GM20000 (cell line): ENCODE data around the gene TRIM37.

ENCODE experiments used
- DNase-seq: peaks from one replicate; pipeline ENCODE4 v3.0.0; 2012; ENCODE audit warnings: low spot score
- TF ChIP-seq, protein P1 (sequence below): IDR thresholded peaks from 2 replicates; pipeline ENCODE4 v1.5.1; 2012; ENCODE audit warnings: mild to moderate bottlenecking, control low read depth; ENCODE audit errors: extremely low read depth, missing control alignments

Gene TRIM37

GRCh38 chr17:59129814-59130213 lies 23.1 kb upstream of the TRIM37 start:
- DNase-seq, result no peak

DNA sequence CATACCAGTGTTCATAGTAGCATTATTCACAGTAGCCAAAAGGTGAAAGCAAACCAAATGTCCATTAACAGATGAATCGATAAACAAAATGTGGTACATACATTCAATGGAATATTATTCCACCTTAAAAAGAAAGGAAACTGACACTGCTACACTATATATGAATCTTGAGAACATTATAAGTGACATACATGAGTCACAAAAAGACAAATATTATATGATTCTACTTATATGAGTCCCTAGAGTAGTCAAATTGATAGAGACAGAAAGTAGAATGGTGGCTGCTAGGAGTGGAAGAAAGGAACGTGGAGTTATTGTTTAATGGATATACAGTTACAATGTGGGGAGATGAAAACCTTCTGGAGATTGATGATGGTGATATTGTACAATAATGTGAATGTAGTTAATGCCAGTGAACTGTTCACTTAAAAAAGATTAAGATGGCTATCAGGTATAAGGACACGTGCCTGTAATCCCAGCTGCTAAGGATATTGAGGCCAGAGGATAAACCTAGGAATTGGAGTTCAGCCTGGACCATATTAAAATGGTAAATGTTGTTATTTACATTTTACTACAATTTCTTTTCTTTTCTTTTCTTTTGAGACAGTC lies 20.2 kb upstream of the TRIM37 start:
- no peak for DNase-seq
- TF ChIP-seq, protein P1, sequence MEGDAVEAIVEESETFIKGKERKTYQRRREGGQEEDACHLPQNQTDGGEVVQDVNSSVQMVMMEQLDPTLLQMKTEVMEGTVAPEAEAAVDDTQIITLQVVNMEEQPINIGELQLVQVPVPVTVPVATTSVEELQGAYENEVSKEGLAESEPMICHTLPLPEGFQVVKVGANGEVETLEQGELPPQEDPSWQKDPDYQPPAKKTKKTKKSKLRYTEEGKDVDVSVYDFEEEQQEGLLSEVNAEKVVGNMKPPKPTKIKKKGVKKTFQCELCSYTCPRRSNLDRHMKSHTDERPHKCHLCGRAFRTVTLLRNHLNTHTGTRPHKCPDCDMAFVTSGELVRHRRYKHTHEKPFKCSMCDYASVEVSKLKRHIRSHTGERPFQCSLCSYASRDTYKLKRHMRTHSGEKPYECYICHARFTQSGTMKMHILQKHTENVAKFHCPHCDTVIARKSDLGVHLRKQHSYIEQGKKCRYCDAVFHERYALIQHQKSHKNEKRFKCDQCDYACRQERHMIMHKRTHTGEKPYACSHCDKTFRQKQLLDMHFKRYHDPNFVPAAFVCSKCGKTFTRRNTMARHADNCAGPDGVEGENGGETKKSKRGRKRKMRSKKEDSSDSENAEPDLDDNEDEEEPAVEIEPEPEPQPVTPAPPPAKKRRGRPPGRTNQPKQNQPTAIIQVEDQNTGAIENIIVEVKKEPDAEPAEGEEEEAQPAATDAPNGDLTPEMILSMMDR, result no peak

More at GRCh38 chr17:59129814-59130213, 23.1 kb upstream of the TRIM37 start:
- TF ChIP-seq, protein P1, result no peak

DNA sequence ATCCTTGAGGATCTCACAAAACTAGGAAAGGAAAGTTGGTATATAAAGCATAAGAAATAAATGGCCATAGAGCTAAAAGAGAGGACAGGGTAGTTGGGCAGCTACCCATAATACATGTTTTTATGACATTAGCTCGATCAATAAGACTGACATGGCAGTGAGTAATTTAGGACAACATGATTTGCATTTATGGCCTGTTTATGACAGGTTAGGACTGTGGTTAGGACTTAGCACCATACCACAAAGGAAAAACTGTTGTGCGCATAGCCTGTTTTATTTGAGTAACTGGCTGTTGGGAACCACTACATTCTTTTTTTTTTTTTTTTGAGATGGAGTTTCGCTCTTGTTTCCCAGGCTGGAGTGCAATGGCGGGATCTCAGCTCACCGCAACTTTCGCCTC lies 18.0 kb upstream of the TRIM37 start:
- peak; percentile 16 for DNase-seq
- TF ChIP-seq, protein P1, result no peak

DNA sequence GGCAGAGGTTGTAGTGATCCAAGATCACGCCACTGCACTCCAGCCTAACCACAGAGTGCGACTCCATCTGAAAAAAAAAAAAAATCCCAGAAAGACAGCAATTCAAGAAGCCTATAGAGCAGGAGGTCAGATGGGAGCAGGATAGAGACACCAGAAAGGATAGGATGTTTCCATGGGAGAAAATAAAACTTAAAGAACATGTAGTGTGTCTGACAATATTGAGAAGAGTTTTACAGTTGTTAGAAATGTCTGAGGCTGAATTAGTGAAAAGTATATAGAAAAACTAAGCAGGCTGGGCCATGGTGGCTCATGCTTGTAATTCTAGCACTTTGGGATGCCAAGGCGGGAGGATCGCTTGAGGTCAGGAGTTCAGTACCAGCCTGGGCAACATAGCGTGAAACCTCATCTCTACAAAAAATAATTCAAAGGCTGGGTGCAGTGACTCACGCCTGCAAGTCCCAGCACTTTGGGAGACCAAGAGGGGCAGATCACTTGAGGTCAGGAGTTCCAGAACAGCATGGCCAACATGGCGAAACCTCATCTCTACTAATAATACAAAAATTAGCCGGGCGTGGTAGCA lies 15.3 kb upstream of the TRIM37 start:
- TF ChIP-seq, protein P1, result no peak
- no peak for DNase-seq

- no peak for DNase-seq
These were observed 8.8 kb upstream of the TRIM37 start for GRCh38 chr17:59115474-59115873.

DNA sequence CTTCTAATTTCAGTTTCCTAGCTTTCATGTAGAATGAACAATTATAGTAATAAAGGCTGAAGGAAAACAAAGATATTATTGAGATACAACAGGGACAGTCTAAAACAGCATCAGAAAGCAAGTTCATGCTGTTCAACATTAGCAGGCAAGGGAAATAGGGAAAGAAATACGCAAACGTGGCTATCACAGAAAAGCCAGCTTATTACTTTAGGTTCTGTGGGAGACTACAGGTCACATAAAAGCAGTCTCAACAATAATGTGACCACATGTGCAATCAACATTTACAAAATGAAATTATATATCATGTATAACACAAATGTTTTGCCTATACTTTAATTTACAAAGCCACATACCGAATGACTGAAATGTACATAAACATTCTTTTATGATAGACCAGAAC lies 4.9 kb upstream of the TRIM37 start:
- TF ChIP-seq, protein P1, result no peak
- no peak for DNase-seq

More at GRCh38 chr17:59115474-59115873, 8.8 kb upstream of the TRIM37 start:
- TF ChIP-seq, protein P1, result no peak

- TF ChIP-seq, protein P1, result no peak
- no peak for DNase-seq
These were observed 4.3 kb upstream of the TRIM37 start for GRCh38 chr17:59110973-59111372.
